ENCODE measurements around the gene ARHGAP23.

GRCh38 chr17:38533241-38533640 lies 105.0 kb downstream of the ARHGAP23 start:
- TF ChIP-seq CTCF (IDR thresholded peaks at IDR 0.05; ENCODE audit: insufficient read depth, low read length, poor library complexity, severe bottlenecking) = no peak
- TF ChIP-seq EZH2phosphoT487 (conservative IDR thresholded peaks at IDR 0.05; ENCODE audit: low read length) = no peak
